Measurements from ENCODE around the gene ACCSL. TPM values are rescaled to one million over a fixed set of nuclear protein-coding genes. Genes with fewer than 3 reads are reported as not detected.

The ACCSL gene
- total RNA-seq, 4 donors from 2014 or later: not detected

DNA sequence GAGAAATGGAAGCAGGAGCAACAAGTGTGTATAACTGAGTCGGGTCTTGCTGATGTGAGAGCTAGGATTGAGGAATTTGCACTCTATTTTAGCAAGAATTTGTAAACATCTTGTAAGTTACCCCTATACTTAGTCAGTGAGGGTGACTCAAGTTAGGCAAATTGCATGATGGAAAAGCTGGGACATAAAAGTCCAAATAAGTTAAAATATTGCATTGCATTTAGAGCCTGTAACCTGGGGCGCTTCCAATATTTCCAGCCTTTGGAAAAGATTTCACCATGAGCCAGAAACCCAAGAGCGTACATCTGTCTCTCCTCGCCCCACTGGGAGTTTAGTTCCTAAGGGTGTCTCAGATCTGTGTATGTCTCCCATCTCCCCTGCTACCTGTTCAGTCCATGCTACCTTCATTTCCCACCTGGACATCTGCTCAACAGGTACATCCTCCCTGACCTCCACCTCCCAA, 37.0 kb upstream of the ACCSL start:
- peak overlapping the region in 1 of 4 donors; percentile 11 for H3K27ac ChIP-seq
- peaks cover 0 to 2% (median 0%) of the 10 kb centered on the region in 4 donors for H3K4me1 ChIP-seq
- no peak for DNase-seq
- no peaks in the 10 kb centered on the region for H3K27me3 ChIP-seq
- TF ChIP-seq POLR2A (IDR thresholded peaks at IDR 0.05): no peak
- no peak for TF ChIP-seq POLR2AphosphoS5 (IDR thresholded peaks at IDR 0.05)
- no peak for TF ChIP-seq CTCF (IDR thresholded peaks at IDR 0.05)
- no peak for TF ChIP-seq EP300 (IDR thresholded peaks at IDR 0.05; ENCODE audit: low read depth)
- WGBS, 2 donors (ENCODE audit: low coverage in 1 of 2): 55 to 70% methylated on average over 2 to 4 of the region's 4 CpGs
- no peaks in the 10 kb centered on the region for H3K9me3 ChIP-seq
- H3K36me3 ChIP-seq: no peaks in the 10 kb centered on the region
- intact Hi-C loops (cut with DNase I; ENCODE audit: low total_unique reads) (no loop called here), in situ Hi-C loops (cut with MboI; ENCODE audit: low pct_ligation_motif_present in 1 of 4, low pct_unique_long_range_greater_than_20kb in 1 of 4, low sequenced_read_pairs in 3 of 4) (no loop called here)
- H3K4me3 ChIP-seq: no peak overlapping the region

GRCh38 chr11:44011797-44012196, 36.0 kb upstream of the ACCSL start:
- Histone ChIP-seq H3K27ac (no peak overlapping the region), H3K36me3 (no peaks in the 10 kb centered on the region), H3K27me3 (no peaks in the 10 kb centered on the region), H3K4me1 (peaks cover 0 to 2% (median 0%) of the 10 kb centered on the region in 4 donors), H3K9me3 (no peaks in the 10 kb centered on the region), H3K4me3 (no peak overlapping the region)
- in situ Hi-C loops (cut with MboI; ENCODE audit: low pct_ligation_motif_present in 1 of 4, low pct_unique_long_range_greater_than_20kb in 1 of 4, low sequenced_read_pairs in 3 of 4): no loop called here
- TF ChIP-seq CTCF (IDR thresholded peaks at IDR 0.05): no peak
- TF ChIP-seq POLR2AphosphoS5 (IDR thresholded peaks at IDR 0.05): no peak
- no peak for TF ChIP-seq EP300 (IDR thresholded peaks at IDR 0.05; ENCODE audit: low read depth)
- no peak for TF ChIP-seq POLR2A (IDR thresholded peaks at IDR 0.05)
- 81% methylated on average over 1 of the region's 1 CpG; no CpG with 5 or more reads in 1 of the 2 donors for WGBS, 2 donors (ENCODE audit: low coverage in 1 of 2)
- no peak for DNase-seq
- intact Hi-C loops (cut with DNase I; ENCODE audit: low total_unique reads): no loop called here

DNA sequence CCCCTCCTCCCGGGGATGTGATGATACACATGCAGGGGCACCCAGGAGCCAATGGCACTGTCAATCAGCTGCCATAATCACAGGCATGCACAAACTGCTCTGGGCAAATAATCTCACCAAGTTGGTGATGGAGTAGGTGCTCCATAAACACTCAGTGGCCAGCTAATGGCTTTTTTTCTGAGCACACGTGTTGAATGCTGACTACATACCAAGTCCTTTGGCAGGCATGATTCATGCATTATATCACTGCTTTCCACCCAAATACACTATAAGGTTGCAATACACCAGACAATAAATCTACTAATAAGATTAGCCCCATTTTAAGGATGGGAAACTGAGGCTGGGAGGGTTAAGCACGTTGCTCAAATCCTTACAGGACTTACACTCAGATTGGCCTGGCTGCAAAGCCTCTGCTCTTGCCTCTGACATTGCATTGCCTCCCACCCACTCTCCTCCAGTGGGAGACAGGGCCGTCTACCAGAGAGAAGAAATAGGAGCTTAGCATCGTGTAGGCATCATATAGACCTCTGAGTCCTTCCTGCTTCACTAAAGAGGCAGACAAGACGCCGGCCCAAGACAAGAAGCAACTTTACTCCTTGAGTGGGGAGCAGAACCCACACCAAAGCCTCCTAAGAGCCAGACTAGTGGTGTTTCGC, 32.7 kb upstream of the ACCSL start:
- Histone ChIP-seq H3K27ac (no peak overlapping the region), H3K27me3 (no peaks in the 10 kb centered on the region), H3K36me3 (no peaks in the 10 kb centered on the region), H3K4me3 (no peak overlapping the region), H3K4me1 (peaks cover 0 to 2% (median 0%) of the 10 kb centered on the region in 4 donors), H3K9me3 (no peaks in the 10 kb centered on the region)
- 77 to 90% methylated on average over 2 to 8 of the region's 8 CpGs for WGBS, 2 donors (ENCODE audit: low coverage in 1 of 2)
- TF ChIP-seq POLR2AphosphoS5 (IDR thresholded peaks at IDR 0.05): no peak
- TF ChIP-seq CTCF (IDR thresholded peaks at IDR 0.05): no peak
- no peak for TF ChIP-seq POLR2A (IDR thresholded peaks at IDR 0.05)
- no peak for TF ChIP-seq EP300 (IDR thresholded peaks at IDR 0.05; ENCODE audit: low read depth)
- intact Hi-C loops (cut with DNase I; ENCODE audit: low total_unique reads): no loop called here
- in situ Hi-C loops (cut with MboI; ENCODE audit: low pct_ligation_motif_present in 1 of 4, low pct_unique_long_range_greater_than_20kb in 1 of 4, low sequenced_read_pairs in 3 of 4): no loop called here
- no peak for DNase-seq

DNA sequence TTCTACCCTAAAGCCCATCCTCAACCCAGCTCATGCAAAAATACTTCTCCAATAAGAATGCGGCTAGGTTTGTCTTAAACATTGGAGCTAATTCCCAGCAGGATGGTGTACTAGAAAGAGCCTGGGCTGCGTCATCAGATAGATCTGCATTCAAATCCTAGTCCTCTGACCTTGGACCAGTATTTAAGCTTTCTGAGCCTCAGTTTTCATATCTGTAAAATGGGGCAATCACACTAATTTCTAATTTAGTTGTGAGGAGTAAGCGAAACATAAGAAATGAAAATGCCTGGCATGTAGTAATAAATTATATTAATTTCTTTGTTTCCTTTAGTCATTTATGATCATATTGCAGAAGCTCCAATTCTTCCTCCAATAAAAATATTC, 32.2 kb upstream of the ACCSL start:
- 88% methylated on average over 3 of the region's 3 CpGs for WGBS, 2 donors (ENCODE audit: low coverage in 1 of 2)
- Histone ChIP-seq H3K4me1 (peaks cover 0 to under 1% (median 0%) of the 10 kb centered on the region in 4 donors), H3K4me3 (no peak overlapping the region), H3K27me3 (no peaks in the 10 kb centered on the region), H3K36me3 (no peaks in the 10 kb centered on the region), H3K9me3 (no peaks in the 10 kb centered on the region), H3K27ac (no peak overlapping the region)
- in situ Hi-C loops (cut with MboI; ENCODE audit: low pct_ligation_motif_present in 1 of 4, low pct_unique_long_range_greater_than_20kb in 1 of 4, low sequenced_read_pairs in 3 of 4): no loop called here
- DNase-seq: no peak
- no peak for TF ChIP-seq EP300 (IDR thresholded peaks at IDR 0.05; ENCODE audit: low read depth)
- TF ChIP-seq POLR2A (IDR thresholded peaks at IDR 0.05): no peak
- TF ChIP-seq CTCF (IDR thresholded peaks at IDR 0.05): no peak
- TF ChIP-seq POLR2AphosphoS5 (IDR thresholded peaks at IDR 0.05): no peak
- intact Hi-C loops (cut with DNase I; ENCODE audit: low total_unique reads): no loop called here
